GM19438 (cell line): Measurements from ENCODE around the gene ITPKB.
"Not testable (repeated sequence)": the region's sequence is repeated elsewhere in the genome, so short reads cannot be mapped to it uniquely, and the experiment has no call there.

Source experiments
- ATAC-seq: cut with Tn5 transposase; IDR thresholded peaks from one replicate; pipeline ENCODE4 v1.9.1; 2021; ENCODE audit warnings: low read depth; ENCODE audit not compliant: unreplicated experiment

ITPKB gene

GRCh38 chr1:226608699-226609505, 130.2 kb downstream of the ITPKB start:
- no peak for ATAC-seq

- ATAC-seq = no peak
These were observed 131.3 kb downstream of the ITPKB start for GRCh38 chr1:226607821-226608220.

GRCh38 chr1:226607268-226607660, 131.8 kb downstream of the ITPKB start:
- no peak for ATAC-seq

- no peak for ATAC-seq
These were observed 132.5 kb downstream of the ITPKB start for GRCh38 chr1:226606311-226607267.

GRCh38 chr1:226605318-226605950, 133.6 kb downstream of the ITPKB start:
- no peak for ATAC-seq

- no peak for ATAC-seq
These were observed 134.3 kb downstream of the ITPKB start for GRCh38 chr1:226604560-226605317.

GRCh38 chr1:226603858-226604559, 135.1 kb downstream of the ITPKB start:
- no peak for ATAC-seq

- ATAC-seq = no peak
These were observed 135.8 kb downstream of the ITPKB start for GRCh38 chr1:226603022-226603857.

GRCh38 chr1:226602186-226603021, 136.7 kb downstream of the ITPKB start:
- no peak for ATAC-seq

- ATAC-seq = no peak
These were observed 137.6 kb downstream of the ITPKB start for GRCh38 chr1:226601456-226601855.

GRCh38 chr1:226600254-226600653, 138.8 kb downstream of the ITPKB start:
- ATAC-seq = no peak

GRCh38 chr1:226599636-226600238, 139.3 kb downstream of the ITPKB start:
- ATAC-seq = no peak

- ATAC-seq = not testable (repeated sequence)
These were observed 140.1 kb downstream of the ITPKB start for GRCh38 chr1:226598955-226599354.

- no peak for ATAC-seq
These were observed 140.6 kb downstream of the ITPKB start for GRCh38 chr1:226598455-226598849.

- ATAC-seq = no peak
These were observed 141.2 kb downstream of the ITPKB start for GRCh38 chr1:226597616-226598454.

GRCh38 chr1:226596531-226597165, 142.4 kb downstream of the ITPKB start:
- no peak for ATAC-seq
